ENCODE measurements around the gene TMEM98.
"Not testable (repeated sequence)": the region's sequence is repeated elsewhere in the genome, so short reads cannot be mapped to it uniquely, and the experiment has no call there.

Gene TMEM98

GRCh38 chr17:32915245-32915644, 12.7 kb upstream of the TMEM98 start:
- DNase-seq (ENCODE audit: low spot score) = no peak

DNA sequence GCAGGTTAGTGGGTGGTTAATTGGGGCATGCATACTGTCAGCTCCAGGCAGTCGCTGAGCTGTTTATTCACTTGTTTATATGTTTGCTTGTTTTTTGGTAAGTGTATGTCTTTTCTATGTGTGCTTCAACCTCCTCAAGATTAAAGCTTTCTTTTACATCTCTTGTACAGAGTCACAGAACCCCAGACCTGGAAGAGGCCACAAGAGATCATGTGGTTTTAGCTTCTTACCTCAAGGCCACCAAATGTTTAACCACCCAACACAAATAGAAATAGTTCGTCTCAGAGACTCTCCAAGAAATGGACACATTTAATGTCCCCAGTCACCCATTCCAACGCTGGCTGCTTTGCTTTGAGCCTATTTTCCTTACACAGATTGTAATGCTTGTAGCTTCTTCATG, 11.8 kb upstream of the TMEM98 start:
- DNase-seq (ENCODE audit: low spot score) = no peak

DNA sequence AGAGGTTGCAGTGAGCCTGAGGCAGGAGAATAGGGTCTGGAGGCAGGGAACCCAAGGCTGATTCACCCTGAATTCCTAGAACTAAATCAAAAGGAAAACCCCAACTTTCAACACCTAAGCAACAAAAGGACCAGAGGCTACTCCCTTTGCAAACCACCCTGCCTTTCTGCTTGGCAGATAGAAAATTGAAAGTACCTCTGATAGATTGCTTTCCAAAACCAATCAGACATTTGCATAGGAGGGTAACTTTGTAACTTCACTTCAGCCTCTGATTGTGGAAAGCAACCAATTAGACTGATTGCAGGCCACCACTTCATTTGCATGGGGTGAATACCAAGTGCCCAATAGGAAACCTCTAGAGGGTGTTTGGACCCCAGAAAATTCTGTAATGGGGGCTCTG, 10.9 kb upstream of the TMEM98 start:
- no peak for DNase-seq (ENCODE audit: low spot score)

DNA sequence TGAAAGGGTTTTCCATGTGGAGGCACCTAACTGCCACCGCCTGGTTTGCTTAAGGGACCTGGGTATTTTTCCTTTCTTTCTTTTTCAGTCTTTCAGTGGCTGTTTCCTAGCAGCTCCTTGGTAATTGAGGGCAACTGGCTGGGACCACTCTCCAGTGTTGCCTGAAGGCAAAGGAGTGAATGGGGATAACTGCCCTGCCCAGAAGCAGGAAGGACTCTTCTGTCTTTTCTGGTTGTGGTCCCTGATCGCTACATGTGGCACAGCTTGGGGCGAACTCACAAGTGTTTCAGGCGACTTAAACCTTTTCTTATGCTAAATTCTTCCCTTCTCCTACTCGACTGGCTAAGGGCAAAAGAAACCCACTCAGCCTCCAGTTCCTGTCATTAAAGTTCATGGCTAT, 10.1 kb upstream of the TMEM98 start:
- no peak for DNase-seq (ENCODE audit: low spot score)

- DNase-seq (ENCODE audit: low spot score) = not testable (repeated sequence)
These were observed 8.1 kb upstream of the TMEM98 start for GRCh38 chr17:32919876-32920275.

- no peak for DNase-seq (ENCODE audit: low spot score)
These were observed 7.7 kb upstream of the TMEM98 start for GRCh38 chr17:32920293-32920692.

- no peak for DNase-seq (ENCODE audit: low spot score)
These were observed 6.9 kb upstream of the TMEM98 start for GRCh38 chr17:32921017-32921416.

DNA sequence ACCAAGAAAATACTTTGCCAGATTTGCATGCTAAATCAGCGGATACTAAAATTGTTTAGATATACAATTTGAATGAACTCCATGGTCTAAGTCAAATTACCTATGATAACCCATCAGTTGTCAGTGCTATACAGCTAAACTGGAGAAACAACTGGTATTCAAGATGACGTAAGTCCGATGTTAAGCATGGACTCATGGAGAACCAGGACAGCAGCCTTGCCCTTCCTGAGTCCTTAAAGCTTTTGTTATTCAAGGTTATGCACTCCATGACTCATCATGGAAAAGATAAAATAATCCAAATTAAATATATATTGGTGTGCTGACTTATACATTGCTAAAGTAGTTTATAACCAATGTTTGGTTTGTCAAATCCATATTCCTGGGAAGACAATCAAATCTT, 4.0 kb upstream of the TMEM98 start:
- not testable (repeated sequence) for DNase-seq (ENCODE audit: low spot score)

- no peak for DNase-seq (ENCODE audit: low spot score)
These were observed 1.8 kb upstream of the TMEM98 start for GRCh38 chr17:32926183-32926582.

GRCh38 chr17:32926789-32927188, 1.2 kb upstream of the TMEM98 start:
- not testable (repeated sequence) for DNase-seq (ENCODE audit: low spot score)

- no peak for DNase-seq (ENCODE audit: low spot score)
These were observed 691 bp upstream of the TMEM98 start for GRCh38 chr17:32927201-32927723.

DNA sequence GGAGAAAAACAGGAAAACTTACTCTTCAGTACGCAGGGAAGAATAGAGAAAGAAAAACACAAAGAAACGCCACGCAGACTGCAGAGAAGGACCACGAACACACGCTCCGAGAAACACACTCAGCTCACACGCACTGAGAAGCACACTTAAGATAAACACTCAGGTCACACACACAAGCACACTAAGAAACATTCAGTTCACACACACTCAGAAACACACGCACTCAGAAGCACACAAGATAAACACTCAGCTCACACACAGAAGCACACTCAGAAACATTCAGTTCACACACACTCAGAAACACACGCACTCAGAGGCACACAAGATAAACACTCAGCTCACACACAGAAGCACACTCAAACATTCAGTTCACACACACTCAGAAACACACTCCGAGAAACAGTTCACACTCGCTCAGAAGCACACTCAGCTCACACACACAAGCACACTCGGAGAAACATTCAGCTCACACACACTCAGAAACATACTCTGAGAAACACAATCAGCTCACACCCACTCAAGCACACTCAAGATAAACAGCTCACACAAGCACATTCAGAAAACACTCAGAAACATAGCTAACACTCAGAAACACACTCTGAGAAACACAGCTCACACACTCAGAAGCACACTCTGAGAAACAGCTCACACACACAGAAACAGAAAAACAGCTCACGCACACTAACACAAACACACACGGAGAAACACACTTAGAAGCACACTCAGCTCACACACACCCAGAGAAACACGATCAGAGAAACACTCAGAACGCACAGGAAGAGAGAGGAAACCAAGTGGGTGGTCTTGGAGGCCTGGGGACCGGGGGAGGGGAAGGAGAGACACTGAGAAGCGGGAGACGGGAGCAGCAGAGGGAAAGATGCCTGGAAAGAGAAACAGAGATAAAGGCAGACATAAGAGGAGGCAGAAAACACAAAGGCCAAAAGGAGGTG, 908 bp downstream of the TMEM98 start:
- DNase-seq (ENCODE audit: low spot score) = no peak

DNA sequence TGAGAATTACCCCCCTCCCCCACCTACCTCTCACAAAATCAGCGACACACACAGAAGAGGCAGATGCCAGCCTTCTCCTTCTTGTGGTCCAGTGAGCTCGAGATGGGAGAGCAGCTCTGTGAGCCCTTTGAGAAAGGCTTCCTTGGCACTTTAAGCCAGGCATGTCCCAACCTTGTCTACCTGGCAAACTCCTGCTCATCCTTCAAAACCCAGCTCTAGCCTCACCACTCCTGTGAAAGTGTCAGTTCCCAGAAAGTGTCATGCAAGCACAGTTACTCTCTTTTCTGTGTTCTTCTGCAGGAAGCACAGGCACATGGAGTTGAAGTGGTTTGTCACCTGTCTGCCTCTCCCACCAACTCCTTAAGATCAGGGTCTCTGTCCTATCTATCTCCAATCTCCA, 1.6 kb downstream of the TMEM98 start:
- DNase-seq (ENCODE audit: low spot score) = no peak

GRCh38 chr17:32930512-32930911, 2.6 kb downstream of the TMEM98 start:
- DNase-seq (ENCODE audit: low spot score) = no peak

DNA sequence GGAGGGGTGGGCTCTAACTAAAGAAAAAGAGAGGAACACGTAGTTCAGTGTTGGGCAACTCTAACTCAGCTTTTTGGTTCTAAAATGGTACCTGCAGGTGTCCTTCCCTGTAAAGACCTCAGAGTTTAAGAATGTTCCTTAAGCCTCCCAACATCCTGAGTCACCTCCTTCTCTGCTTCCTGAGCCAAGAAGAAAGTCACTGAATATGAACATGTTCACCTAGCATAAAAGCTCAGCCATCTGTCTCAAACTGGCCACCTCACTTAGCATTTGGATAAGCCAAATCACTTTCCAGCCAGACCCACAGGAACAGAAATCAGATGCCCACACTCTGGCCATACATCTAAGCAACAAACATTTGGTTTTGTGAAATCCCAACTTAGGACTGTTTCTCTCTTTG, 3.7 kb downstream of the TMEM98 start:
- DNase-seq (ENCODE audit: low spot score) = no peak

DNA sequence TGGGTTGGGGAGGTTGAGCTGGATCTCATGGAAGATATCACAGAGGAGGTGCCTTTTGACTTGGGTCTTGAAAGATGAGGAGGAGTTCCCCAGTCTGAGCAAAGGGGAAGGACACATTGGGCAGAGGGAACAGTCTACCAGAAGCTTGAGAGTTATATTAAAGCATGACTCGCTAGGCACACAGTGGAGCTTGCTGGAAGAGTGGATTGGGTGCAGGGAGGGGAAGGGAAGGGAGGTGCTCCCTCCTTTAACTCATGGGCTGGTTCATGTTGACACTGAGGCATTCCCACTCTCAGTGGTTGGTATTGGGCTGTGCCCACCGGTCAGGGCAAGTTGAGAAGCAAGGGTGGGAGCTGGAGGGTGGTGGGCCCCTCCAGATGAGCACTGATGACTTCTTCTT, 5.9 kb downstream of the TMEM98 start:
- no peak for DNase-seq (ENCODE audit: low spot score)

GRCh38 chr17:32935726-32936125, 7.8 kb downstream of the TMEM98 start:
- DNase-seq (ENCODE audit: low spot score) = no peak

GRCh38 chr17:32936186-32936893, 8.4 kb downstream of the TMEM98 start:
- DNase-seq (ENCODE audit: low spot score) = no peak

- DNase-seq (ENCODE audit: low spot score) = peak; percentile 75
These were observed 9.0 kb downstream of the TMEM98 start for GRCh38 chr17:32936894-32937500.

- DNase-seq (ENCODE audit: low spot score) = no peak
These were observed 12.9 kb downstream of the TMEM98 start for GRCh38 chr17:32940706-32941390.

GRCh38 chr17:32941419-32942032, 13.6 kb downstream of the TMEM98 start:
- no peak for DNase-seq (ENCODE audit: low spot score)

DNA sequence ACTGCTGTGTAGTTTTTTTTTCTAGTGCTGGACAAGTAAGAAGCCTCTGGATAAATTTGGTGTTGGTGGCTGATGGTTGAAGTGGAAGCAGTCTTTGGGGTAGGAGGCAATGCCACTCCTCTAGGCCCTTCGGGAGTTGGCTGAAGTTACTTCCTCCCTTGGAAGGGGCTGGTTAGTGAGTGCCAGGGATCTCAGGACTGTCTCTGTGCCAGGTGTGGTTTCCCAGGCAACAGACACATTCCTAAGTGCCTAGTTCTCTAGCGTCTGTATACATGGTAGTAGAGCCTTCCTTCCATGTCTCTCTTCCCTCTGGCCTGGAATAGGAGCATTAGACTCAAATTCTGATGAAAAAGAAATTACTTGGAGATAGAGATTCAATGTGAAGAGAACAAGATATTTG, 15.3 kb downstream of the TMEM98 start:
- no peak for DNase-seq (ENCODE audit: low spot score)
